Measurements from ENCODE around the gene CNOT4. TPM values are rescaled to one million over a fixed set of nuclear protein-coding genes. Genes with fewer than 3 reads are reported as not detected.

CNOT4 gene
- total RNA-seq, 1 experiment from 2014 or later = 14.6 TPM

- Mint-ChIP-seq H3K4me1 (no peaks in the 10 kb centered on the region), H3K27ac (no peak overlapping the region), H3K9me3 (no peaks in the 10 kb centered on the region), H3K27me3 (ENCODE audit: low read depth) (no peaks in the 10 kb centered on the region), H3K36me3 (no peaks in the 10 kb centered on the region), H3K4me3 (no peak overlapping the region)
- DNase-seq (ENCODE audit: low spot score) = no peak
- CTCF ChIA-PET = no interaction called here
- POLR2A ChIA-PET = no interaction called here
- no peak for ATAC-seq
- TF ChIP-seq ZNF121 (CRISPR knock-in tag; IDR thresholded peaks at IDR 0.05) (no peak), ATF6 (CRISPR knock-in tag; IDR thresholded peaks at IDR 0.05) (no peak), USF1 (CRISPR knock-in tag; IDR thresholded peaks at IDR 0.05) (no peak), CREM (CRISPR knock-in tag; IDR thresholded peaks at IDR 0.05) (no peak), E2F1 (CRISPR knock-in tag; IDR thresholded peaks at IDR 0.05) (no peak), NFATC4 (CRISPR knock-in tag; IDR thresholded peaks at IDR 0.05) (no peak), KAT7 (CRISPR knock-in tag; IDR thresholded peaks at IDR 0.05; ENCODE audit: borderline replicate concordance) (no peak), ATF3 (CRISPR knock-in tag; conservative IDR thresholded peaks at IDR 0.05) (no peak), IRF2 (CRISPR knock-in tag; IDR thresholded peaks at IDR 0.05; ENCODE audit: borderline replicate concordance, low read depth) (no peak), RELA (CRISPR knock-in tag; IDR thresholded peaks at IDR 0.05; ENCODE audit: borderline replicate concordance) (no peak), ZNF263 (CRISPR knock-in tag; IDR thresholded peaks at IDR 0.05; ENCODE audit: low read depth) (no peak), SMAD3 (CRISPR knock-in tag; IDR thresholded peaks at IDR 0.05; ENCODE audit: borderline replicate concordance) (no peak), ETV6 (CRISPR knock-in tag; IDR thresholded peaks at IDR 0.05) (no peak), ESRRA (CRISPR knock-in tag; IDR thresholded peaks at IDR 0.05; ENCODE audit: borderline replicate concordance) (no peak), AFF4 (CRISPR knock-in tag; IDR thresholded peaks at IDR 0.05; ENCODE audit: borderline replicate concordance) (no peak), ZNF219 (CRISPR knock-in tag; IDR thresholded peaks at IDR 0.05; ENCODE audit: borderline replicate concordance) (no peak), SMAD4 (CRISPR knock-in tag; IDR thresholded peaks at IDR 0.05) (no peak)
Measured at GRCh38 chr7:135348493-135348892, 161.4 kb downstream of the CNOT4 start.

- no peaks in the 10 kb centered on the region for H3K9me3 Mint-ChIP-seq
- POLR2A ChIA-PET = no interaction called here
- no peaks in the 10 kb centered on the region for H3K36me3 Mint-ChIP-seq
- no peak for TF ChIP-seq TEAD1 (CRISPR knock-in tag; IDR thresholded peaks at IDR 0.05)
- no peak for TF ChIP-seq EMX1 (CRISPR knock-in tag; IDR thresholded peaks at IDR 0.05)
- no peak for TF ChIP-seq ZNF416 (CRISPR knock-in tag; IDR thresholded peaks at IDR 0.05)
- no peak for TF ChIP-seq ELF4 (CRISPR knock-in tag; IDR thresholded peaks at IDR 0.05; ENCODE audit: low read depth)
- no peak for TF ChIP-seq GABPB1 (CRISPR knock-in tag; IDR thresholded peaks at IDR 0.05)
- TF ChIP-seq FOXK1 (CRISPR knock-in tag; IDR thresholded peaks at IDR 0.05) = no peak
- no peak for TF ChIP-seq PRRX2 (CRISPR knock-in tag; IDR thresholded peaks at IDR 0.05)
- TF ChIP-seq ZNF425 (CRISPR knock-in tag; conservative IDR thresholded peaks at IDR 0.05) = no peak
- TF ChIP-seq ETV6 (CRISPR knock-in tag; IDR thresholded peaks at IDR 0.05) = no peak
- no peak for TF ChIP-seq ZSCAN18 (CRISPR knock-in tag; IDR thresholded peaks at IDR 0.05)
- TF ChIP-seq FOXP1 (CRISPR knock-in tag; IDR thresholded peaks at IDR 0.05; ENCODE audit: borderline replicate concordance) = no peak
Measured at GRCh38 chr7:135343361-135343760, 166.5 kb downstream of the CNOT4 start.

More at GRCh38 chr7:135343361-135343760, 166.5 kb downstream of the CNOT4 start:
- H3K27me3 Mint-ChIP-seq (ENCODE audit: low read depth) = no peaks in the 10 kb centered on the region
- H3K27ac Mint-ChIP-seq = no peak overlapping the region
- H3K4me1 Mint-ChIP-seq = no peaks in the 10 kb centered on the region
- ATAC-seq = no peak
- no peak for DNase-seq (ENCODE audit: low spot score)
- H3K4me3 Mint-ChIP-seq = no peak overlapping the region
- CTCF ChIA-PET = interaction anchor here (1.1 to 4.8 kb wide), 3 partner anchors 12 to 69 kb away, joined by 3 to 22 read pairs (median 6); no protein-coding TSS in a partner anchor

Measured in WTC11 (cell line).